Activated CD8-positive, alpha-beta memory T cell treated with anti-CD3 and anti-CD28 coated beads for 1 hour (primary cell): ENCODE measurements around the gene ESRRA.

Source experiments
- DNase-seq, 2 donors: peaks; one replicate each; pipeline ENCODE4 v3.0.0-alpha.2; 2020; ENCODE audit warnings: low read depth in 1 of 2; ENCODE audit errors: extremely low read depth in 1 of 2

The ESRRA gene

DNA sequence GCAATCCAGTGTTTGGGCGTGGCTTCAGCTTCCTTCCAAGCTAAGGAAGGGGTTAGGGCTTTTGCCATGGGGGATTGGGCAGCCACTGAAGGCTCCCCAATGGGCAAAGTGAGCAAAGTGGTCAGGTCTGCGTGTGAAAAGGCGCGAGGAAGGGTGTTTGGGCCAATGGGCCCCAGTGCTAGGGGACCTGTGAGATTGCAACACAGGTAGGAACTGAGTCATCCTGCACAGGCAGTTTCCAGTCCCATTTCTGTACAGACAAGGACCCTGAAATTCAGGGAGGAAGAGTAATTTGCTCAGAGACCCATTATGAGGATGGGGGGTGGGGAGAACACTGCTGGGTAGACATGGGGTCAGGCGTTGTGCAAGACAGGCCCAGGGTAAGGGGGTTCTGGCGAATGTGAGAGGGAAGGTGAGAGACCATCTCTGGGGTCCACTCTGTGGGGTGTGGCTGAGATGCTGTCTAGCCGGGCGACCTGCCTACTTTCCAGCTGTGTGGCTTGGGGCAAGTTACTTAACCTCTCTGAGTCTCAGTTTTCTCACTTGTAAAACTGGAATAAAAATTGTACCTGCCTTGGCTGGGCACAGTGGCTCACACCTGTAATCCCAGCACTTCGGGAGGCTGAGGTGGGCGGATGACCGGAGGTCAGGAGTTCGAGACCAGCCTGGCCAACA, 42.0 kb downstream of the ESRRA start:
- no peak for DNase-seq

DNA sequence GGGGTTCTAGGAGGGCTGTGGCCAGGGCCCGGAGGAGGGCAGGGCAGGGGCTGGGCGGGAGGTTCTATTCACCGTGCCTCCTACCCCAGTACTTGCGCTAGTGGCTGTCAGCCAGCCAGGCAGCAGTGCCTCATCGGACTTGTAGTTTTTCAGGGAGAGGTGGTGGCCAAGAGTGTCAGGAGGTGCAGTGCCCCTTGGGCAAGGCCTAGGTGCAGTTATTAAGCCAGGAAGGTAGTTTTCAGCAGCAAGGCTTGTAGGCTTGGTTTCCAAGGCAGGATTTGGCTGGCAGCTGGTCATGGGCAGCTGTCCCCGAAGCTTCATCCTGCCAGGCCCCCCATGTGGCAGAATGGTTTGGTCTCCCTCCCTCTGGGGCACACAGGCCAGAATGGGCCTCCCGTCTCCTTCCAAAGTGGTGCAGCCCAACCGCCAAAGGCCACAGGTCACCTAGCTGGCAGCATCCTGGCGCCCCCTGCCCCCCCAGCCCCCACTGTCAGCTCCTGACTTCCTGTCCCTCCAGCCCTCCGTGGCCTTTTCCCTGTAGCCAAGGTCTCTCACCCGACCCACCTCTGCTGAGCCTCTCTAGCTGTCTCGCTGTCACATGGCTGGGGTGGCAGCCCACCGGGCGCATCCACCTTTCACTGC, 43.2 kb downstream of the ESRRA start:
- no peak for DNase-seq

DNA sequence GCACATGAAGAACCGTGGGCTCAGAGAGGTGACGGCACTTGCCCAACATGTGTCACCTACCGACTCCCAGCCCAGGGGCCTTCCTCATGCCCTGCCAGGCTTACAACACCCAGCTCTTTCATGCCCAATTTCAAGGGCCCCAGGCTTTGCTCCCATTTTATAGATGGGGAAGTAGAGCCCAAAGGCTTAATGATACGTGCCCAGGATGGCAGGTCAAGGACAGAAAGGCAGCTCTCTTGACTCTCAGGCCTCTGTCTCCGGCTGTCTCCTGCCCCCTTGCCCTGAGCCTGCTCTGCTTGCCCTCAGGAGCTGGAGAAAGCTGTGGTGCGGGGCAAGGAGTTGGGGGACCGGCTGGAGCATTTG, 43.7 kb downstream of the ESRRA start:
- DNase-seq = no peak

DNA sequence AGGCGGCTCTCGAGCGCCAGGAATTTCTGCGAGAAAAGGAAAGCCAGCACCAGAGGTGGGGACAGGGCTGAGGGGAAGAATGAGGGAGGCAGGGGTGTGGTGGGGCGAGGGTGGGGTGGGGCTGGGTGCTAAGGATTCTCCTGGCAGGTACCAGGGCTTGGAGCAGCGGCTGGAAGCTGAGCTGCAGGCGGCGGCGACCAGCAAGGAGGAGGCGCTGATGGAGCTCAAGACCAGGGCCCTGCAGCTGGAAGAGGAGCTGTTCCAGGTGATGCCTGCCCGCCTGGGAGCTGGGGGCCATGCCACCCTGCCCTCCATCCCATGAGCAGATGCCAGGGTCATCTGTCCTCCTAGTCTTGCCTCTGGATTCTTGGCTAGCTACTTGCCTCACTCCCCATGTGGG, 44.1 kb downstream of the ESRRA start:
- DNase-seq = no peak

DNA sequence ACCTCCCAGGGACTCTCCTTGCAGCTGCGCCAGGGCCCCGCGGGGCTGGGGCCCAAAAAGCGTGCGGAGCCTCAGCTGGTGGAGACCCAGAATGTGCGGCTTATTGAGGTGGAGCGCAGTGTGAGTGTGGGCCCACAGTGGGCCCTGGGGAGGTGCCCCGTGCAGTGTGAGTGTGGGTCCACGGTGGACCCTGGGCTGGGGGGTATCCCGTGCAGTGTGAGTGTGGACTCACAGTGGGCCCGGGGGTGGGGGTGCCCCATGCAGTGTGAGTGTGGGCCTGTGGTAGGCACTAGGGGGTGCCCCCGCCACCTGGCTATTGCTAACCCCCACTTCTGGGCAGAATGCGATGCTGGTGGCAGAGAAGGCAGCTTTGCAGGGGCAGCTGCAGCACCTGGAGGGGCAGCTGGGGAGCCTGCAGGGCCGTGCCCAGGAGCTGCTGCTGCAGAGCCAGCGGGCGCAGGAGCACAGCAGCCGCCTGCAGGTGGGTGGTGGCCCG, 45.9 kb downstream of the ESRRA start:
- no peak for DNase-seq

DNA sequence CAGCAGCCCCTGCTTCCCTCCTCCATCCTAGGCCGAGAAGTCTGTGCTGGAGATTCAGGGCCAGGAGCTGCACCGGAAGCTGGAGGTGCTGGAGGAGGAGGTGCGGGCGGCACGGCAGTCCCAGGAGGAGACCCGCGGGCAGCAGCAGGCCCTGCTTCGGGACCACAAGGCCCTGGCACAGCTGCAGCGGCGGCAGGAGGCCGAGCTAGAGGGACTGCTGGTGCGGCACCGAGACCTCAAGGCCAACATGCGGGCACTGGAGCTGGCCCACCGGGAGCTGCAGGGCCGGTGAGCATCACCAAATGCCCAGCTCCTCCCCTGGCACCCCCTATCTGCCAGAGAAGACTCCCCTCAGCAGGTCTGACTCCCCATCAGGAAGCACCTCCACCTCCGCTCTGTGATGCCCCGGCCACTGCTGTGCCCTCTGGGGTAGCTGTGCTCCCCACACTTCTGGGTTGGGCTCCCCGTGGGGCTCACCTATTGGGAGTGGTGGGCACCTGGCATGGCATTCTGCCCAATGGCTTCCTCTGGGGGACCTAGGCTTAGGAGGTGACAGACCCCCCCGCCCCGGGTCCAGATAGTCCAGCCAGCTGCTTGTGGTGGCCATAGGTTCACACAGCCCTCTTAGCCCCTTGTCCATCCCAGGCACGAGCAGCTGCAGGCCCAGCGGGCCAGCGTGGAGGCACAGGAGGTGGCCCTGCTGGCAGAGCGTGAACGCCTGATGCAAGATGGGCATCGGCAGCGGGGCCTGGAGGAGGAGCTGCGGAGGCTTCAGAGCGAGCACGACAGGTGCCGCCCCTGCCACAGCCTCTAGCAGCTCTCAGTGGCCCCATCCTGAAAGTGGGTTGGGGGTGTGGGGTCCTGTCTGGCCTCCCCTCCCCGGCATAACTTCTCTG, 47.0 kb downstream of the ESRRA start:
- DNase-seq = no peak

DNA sequence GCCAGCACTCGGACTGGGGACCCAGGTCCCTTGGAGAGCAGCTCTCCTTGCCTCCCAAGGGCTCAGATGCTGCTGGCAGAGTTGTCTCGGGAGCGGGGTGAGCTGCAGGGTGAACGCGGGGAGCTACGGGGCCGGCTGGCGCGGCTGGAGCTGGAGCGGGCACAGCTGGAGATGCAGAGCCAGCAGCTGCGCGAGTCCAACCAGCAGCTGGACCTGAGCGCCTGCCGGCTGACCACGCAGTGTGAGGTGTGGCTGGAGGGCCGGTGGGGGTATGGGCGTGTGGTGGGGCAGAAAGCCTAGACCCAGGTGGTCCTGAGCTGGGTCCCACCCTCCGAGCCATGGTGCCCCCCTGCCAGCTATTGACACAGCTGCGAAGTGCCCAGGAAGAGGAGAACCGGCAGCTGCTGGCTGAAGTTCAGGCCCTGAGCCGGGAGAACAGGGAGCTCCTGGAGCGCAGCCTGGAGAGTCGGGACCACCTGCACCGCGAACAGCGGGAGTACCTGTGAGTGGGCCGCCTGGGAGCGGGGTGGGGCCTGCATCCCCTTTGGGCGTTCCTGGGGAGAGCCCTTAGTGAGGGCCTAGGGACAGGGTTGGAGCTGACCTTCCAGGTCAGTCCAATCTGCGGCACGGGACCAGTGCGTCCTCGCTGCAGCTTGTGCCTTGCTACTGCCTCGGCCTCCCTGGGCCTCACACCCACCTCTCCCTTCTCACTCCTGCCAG, 47.8 kb downstream of the ESRRA start:
- no peak for DNase-seq

DNA sequence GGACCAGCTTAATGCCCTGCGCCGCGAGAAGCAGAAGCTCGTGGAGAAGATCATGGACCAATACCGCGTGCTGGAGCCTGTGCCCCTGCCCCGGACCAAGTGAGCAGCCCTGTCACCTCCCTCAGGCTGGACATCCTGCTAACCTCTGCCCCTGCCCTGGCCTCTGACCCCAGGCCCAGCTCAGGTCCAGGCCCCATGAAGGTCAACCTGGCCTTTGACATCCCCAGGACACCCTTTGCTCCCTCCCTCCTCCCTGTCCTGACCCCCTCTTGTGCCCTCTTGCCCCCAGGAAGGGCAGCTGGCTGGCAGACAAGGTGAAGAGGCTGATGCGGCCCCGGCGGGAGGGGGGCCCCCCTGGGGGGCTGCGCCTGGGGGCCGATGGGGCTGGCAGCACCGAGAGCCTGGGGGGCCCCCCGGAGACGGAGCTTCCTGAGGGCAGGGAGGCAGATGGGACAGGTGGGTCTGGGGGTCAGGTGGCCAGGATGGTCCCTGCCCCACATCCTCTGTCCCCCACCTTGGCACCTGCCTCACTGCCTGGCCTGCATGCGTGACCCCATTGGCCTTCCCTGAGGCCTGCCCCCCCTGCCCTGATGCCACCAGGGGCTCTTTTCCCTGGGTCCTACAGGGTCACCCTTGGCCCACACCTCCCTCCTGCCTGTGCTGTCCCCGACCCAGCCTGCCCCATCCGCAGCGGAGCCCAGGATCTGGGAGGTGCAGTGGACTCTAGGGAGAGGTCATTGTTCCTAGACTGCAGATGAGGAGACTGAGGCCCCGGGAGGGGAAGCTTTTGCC, 48.6 kb downstream of the ESRRA start:
- DNase-seq = no peak

DNA sequence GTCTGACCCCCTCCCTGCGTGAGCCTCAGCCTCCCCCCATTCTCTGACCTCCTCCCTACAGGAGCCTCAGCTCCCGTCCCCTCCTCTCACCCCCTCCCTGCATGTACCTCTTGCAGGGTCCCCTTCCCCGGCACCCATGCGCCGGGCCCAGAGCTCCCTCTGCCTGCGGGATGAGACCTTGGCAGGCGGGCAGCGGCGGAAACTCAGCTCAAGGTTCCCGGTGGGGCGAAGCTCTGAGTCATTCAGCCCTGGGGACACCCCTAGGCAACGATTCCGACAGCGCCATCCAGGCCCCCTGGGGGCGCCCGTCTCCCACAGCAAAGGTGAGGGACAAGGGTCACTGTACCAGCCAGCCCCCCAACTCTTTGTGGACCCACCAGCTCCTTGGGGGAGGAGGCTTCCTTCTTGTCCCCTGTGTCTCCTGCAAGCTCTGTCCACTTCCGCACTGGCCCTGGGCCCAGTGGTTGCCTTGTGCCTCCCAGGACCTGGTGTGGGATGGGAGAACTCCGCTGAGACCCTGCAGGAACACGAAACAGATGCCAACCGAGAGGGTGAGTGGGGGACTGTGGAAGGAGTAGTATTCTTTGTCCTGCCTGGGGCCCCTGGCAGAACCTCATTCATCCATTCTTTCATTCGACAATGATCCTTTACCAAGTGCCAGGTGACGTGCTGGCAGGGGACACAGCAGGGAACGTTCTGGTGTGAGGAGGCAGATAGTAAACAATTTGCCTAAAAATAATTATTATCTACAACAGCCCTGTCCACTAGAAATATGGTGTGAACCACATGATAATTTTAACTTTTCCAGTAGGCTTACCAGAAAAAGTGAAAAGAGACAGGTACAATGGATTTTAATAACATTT, 50.0 kb downstream of the ESRRA start:
- no peak for DNase-seq

DNA sequence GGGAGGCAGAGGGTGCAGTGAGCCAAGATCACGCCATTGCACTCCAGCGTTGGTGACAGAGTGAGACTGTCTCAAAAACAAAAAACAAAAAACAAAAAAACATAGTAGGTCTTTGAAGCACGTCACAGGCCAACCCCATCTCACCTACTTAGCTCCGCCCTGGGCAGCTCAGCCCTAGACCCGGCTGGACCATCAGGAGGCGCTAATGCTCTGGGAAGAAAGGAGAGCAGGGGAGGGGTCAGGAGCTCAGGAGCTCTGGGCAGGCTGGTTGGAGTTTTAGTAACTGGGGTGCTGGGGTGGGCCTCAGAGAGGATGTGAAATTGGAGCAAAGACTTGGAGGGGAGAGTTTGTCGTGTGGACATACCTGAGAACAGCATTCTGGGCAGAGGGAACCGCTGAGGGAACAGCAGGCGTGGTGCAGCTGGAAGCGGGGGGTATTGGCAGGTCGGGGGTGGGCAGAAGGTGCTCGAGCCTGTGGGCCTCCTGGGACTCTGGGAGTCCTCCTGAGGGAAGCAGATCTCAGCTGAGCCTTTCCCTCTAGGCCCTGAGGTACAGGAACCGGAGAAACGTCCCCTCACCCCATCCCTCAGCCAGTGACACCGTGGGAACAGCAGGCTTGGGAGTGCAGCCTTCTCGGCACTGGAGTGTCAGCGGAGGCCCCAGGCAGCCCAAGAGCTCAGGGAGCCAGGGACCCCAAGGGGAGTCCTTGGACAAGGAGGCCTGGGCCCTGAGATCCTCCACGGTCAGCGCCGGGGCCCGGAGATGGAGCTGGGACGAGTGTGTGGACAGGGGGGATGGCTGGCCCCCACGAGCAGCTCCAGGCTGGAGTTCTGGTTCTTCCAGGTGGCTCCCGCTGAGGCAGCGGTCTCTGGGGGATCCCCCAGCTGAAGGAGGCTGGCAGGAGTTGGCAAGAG, 51.4 kb downstream of the ESRRA start:
- no peak for DNase-seq

DNA sequence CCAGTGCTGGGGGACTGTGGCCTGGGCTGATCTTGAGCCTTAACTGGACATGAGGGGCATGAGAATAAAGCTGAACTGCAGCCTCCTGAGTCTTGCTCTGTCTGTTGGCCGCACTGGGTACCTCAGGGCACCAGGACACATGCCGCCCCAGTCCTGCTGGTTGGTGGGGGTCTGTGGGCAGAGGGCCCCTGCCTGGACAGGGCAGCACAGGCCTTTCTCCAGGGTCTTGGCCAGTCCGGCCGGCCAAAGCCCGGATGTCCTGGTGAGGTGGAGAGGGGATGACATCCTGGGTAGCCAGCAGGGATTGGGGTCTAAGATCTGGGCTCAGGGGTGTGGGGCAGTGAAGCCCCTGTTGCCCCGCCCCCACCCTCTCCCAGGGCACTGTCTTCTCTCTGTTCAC, 52.1 kb downstream of the ESRRA start:
- no peak for DNase-seq

DNA sequence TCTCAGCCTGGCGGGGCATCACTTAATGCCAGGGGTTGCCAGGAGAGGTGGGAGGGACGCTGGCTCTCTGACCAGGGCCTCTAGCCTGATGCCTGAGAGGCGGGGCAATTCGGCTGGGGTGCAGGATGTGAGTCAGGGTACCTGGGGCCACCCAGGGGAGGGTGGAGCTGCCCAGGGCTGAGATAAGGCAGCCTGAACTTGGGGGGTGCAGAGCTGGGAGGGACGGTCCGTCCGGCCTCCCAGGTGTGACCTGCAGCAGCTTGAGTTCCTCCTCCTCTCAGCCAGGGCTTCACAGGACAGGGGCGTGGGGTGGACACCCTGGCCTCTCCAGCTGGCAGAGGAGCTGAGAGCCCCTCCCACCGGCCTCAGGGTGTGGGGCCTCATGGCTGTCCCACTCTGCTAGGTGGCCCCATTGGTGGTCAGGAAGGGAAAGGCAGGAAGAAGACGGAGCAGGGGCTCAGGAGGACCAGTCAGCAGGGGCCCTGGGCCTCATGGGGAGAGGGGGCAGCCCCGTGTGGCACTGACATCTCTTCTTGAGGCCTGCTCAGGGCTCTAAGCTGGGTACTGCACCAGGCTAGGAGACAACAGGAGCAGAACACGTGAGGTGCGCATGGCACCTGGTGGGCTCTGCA, 52.7 kb downstream of the ESRRA start:
- DNase-seq = no peak

DNA sequence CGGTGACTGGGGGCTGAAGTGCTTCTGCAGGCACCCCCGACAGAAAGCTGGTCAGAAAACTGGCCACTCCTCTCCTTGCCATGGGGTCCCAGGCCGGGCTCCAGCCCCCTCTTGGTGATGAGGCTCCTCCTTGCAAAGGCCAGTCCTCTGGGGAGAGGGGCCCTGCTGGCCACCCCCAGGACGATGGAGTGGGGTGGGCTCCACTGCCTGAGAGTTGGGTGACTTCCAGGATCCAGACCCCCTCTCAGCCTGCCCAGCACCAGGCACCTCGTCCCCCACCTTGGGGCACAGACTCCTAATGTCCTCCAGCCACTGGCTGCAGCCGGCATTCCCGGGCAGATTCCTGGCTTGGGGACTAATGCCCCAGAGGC, 53.2 kb downstream of the ESRRA start:
- no peak for DNase-seq

DNA sequence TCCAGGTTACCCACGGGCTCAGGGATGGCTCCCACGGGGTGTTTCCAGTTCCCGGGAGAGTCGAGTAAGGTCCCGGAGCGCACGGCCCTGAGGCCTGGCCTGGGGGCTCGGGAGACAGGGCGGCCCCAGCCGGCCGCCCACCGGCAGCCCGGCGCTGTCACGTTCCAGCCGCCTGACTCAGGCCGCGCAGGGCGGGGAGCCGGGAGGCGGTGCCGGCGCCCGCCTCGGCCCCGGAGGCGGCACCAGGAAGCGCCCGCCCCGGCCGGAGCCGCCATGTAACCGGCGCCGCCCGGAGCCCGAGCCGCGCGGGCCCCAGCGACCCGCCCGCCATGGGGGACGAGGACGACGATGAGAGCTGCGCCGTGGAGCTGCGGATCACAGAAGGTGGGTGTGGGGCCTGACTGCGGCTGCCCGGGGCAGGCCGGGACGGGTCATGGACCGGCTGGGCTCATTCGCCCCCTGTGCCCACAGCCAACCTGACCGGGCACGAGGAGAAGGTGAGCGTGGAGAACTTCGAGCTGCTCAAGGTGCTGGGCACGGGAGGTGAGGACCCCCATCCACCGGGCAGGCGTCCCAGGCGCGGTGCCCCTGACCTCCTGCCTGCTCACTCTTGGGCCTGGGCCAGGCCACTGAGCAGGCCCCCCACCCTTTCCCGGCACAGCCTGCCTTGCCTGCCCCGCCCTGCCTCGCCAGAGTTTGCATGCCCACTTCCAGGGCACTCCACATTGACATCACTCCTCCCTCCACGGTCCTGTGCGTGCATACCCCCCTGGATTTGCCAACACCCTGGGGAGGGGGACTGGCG, 53.8 kb downstream of the ESRRA start, which contains the start of gene RPS6KA4:
RPS6KA4 (plus strand) TSS at position 256 of the 805 bp plus-strand sequence; CDS start at position 330, 74 bp downstream.
- no peak for DNase-seq

DNA sequence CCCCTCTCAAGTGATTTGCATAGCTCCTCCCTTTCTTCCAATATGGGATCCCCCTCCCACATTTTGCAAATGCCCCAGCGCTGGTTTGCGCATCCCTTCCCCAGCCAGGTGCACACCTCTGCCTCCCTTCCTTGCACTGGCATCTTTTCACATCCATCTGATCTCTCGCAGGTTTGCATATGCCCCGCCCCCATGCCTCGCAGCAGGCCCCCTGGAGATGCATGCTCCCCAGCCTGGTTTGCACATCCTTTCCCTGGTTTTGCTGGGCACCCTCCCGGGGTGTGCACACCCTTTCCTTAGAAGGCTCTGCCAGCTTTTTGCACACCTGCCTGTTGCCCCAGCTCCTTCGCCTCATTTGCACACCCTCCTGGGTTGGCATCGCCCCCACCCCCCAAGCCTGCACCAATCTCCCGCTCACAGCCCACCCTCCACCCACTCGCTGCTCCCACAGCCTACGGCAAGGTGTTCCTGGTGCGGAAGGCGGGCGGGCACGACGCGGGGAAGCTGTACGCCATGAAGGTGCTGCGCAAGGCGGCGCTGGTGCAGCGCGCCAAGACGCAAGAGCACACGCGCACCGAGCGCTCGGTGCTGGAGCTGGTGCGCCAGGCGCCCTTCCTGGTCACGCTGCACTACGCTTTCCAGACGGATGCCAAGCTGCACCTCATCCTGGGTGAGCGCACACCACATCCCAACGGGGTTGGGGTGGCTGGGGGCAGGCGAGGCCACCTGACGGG, 54.6 kb downstream of the ESRRA start:
- no peak for DNase-seq

DNA sequence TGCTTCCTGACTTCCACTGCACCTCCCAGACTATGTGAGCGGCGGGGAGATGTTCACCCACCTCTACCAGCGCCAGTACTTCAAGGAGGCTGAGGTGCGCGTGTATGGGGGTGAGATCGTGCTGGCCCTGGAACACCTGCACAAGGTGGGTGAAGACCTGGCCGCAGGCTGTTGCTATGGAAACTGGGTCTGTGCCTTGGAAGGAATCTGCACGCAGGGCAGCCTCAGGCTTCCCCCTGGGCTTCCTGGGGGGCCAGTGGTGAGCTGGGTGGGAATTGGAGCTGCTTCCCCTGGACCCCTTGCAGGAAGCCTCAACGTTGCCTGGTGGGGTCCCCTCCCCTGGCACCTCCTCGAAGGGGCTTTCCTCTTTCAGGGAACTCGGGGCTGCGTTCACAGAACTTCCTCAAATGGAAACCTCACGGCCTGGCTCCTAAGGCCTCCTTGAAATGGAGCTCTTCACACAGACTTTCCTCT, 55.2 kb downstream of the ESRRA start:
- no peak for DNase-seq
